Activated effector memory CD4-positive, alpha-beta T cell treated with Interleukin-2 at 50 U/mL for 16 hours (primary cell): ENCODE results near the gene CDKN2A.

ENCODE experiments used
- DNase-seq: peaks from one replicate; pipeline ENCODE4 v3.0.0-alpha.2; 2020

CDKN2A gene

DNA sequence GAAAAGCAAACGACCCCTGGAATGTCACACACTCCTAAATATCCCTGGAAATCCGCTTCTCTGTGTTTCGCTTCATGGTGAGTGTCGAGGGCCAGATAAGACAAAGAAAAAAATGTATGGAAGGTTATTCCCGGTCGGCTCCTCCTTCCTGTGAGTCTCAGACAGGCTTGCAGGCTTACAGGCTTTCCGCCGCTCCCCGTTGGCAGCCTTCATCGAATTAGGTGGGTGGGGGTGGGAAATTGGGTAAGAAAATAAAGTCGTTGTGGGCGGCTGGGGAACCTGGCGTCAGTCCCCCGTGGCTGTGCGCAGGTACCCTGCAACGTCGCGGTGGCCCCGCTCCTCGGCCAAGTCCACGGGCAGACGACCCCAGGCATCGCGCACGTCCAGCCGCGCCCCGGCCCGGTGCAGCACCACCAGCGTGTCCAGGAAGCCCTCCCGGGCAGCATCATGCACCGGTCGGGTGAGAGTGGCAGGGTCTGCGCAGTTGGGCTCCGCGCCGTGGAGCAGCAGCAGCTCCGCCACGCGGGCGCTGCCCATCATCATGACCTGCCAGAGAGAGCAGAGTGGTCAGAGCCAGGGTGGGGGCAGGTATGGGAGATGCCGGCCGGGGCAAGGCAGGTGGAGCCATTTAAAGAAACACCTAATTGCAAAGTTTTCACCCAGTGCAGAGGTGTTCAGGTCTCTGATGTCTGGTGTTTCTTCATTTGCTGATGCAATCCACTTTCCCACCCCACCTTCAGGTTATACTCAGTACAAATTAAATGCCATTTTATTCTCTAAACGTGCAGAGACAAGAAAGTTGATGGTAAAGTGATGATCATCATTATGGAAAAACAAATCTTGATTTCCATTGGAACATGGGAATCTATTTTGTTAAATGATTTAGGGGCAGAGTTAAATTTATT, 11.8 kb upstream of the CDKN2A start:
- DNase-seq, result no peak

GRCh38 chr9:22005021-22005701, 11.0 kb upstream of the CDKN2A start:
- DNase-seq, result no peak

GRCh38 chr9:22002038-22002437, 7.8 kb upstream of the CDKN2A start:
- DNase-seq, result no peak

- no peak for DNase-seq
Measured at GRCh38 chr9:21998026-21998425, 3.8 kb upstream of the CDKN2A start.

DNA sequence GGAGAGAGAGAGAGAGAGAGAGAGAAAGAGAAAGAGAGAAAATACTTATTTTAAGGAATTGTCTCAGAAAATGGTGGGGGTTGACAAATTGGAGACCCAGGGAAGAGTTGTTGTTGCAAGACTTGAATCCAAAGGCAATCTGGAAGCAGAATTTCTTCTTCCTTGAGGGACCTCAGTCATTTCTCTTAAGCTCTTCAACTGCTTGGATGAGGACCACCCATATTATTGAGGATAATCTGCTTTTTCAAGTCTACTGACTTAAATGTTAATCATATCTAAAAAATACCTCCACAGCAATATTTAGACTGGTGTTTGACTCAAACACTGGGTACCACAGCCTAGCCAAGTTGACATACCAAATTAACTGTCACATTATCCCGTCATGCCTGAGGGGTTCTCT, 3.3 kb upstream of the CDKN2A start:
- no peak for DNase-seq

DNA sequence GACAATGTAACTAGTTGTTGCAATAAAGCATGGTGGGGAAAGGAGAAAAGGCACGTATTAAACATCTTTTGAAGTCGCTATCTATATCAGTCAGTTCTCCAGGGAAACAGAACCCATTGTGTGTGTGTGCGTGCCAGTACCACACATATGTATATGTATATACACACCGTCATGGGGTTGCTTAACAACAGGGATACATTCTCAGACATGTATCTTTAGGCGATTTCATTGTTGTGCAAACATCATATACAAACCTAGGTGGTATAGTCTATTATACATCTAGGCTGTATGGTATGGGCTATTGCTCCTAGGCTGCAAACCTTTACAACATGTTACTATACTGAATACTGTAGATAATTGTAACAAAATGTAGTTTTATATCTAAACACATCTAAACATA, 2.7 kb upstream of the CDKN2A start:
- DNase-seq, result no peak

GRCh38 chr9:21996438-21996837, 2.2 kb upstream of the CDKN2A start:
- DNase-seq, result no peak

- DNase-seq, result no peak
Measured at GRCh38 chr9:21995666-21996398, 1.6 kb upstream of the CDKN2A start.

GRCh38 chr9:21995006-21995665, 944 bp upstream of the CDKN2A start:
- peak; percentile 72 for DNase-seq

DNA sequence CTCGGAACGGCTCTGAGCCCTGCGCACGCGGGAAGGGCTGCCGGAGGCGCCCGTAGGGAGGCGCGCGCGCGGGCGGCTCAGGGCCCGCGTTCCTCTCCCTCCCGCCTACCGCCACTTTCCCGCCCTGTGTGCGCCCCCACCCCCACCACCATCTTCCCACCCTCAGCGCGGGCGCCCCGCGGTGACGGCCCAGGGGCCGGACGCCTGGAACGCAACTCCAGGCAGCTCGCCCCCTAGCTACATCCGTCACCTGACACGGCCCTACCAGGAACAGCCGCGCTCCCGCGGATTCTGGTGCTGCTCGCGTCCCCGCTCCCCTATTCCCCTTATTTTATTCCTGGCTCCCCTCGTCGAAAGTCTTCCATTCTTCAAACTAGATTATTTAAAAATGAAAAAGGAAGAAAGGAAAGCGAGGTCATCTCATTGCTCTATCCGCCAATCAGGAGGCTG, 389 bp upstream of the CDKN2A start, which contains the start of gene CDKN2B-AS1:
TSS of gene CDKN2B-AS1 (plus strand) at position 236 of the 450 bp plus-strand sequence.
- DNase-seq, result peak; percentile 46

DNA sequence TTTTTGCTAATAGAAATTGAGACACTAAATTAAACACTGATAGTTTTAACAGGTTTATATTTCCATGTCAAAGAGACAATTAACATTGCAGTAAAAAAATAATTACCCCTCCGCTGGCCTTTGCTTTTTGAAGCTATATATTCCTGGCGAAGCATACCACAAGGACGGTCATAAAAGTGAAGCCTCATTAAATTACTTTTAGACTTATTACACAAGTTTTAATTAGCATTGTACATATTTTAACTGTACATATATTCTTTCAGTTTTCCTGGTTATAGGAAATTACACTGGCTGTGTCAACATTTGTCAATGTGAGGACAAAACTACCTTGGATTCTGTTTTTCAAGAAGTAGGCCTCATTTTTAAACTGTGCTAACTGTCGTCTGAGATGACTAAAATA, 1.2 kb downstream of the CDKN2A start:
- DNase-seq, result no peak

- no peak for DNase-seq
Measured at GRCh38 chr9:21991072-21991959, 2.9 kb downstream of the CDKN2A start.

DNA sequence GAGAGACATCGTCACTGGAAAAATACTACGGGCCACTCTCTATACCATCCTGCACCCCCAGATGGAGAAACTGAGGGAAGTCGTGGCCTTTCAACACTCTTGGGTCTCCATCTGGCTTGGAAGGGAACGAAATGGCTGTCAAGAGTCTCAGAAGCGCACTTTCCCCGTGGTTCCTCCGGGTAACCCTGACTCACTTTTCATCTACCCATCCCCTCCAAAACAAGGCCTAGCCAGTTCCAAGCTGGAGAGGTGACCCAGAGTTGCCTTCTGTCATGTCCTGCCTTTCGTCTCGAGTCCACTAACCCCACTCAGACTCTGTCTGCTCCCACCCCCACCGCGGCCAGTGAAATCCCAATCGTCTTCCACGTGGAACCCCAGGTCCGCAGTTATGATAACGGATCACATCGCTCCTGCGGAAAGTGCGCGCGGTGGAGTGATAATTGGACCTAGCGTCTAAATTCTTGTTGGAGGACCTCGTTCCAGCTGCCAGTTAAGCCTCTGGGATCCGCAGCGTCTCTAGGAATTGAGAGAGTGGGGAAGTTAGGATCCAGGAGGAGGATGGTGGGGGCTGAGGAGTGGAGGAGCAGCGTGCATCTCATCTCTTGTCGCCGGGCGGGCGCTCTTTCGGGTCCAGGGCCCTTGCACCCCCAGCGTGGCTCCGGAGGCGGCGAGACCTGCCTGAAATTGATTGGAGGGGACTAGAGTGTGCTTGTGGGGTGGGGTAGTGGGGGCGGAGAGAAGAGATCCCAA, 4.6 kb downstream of the CDKN2A start:
- no peak for DNase-seq

DNA sequence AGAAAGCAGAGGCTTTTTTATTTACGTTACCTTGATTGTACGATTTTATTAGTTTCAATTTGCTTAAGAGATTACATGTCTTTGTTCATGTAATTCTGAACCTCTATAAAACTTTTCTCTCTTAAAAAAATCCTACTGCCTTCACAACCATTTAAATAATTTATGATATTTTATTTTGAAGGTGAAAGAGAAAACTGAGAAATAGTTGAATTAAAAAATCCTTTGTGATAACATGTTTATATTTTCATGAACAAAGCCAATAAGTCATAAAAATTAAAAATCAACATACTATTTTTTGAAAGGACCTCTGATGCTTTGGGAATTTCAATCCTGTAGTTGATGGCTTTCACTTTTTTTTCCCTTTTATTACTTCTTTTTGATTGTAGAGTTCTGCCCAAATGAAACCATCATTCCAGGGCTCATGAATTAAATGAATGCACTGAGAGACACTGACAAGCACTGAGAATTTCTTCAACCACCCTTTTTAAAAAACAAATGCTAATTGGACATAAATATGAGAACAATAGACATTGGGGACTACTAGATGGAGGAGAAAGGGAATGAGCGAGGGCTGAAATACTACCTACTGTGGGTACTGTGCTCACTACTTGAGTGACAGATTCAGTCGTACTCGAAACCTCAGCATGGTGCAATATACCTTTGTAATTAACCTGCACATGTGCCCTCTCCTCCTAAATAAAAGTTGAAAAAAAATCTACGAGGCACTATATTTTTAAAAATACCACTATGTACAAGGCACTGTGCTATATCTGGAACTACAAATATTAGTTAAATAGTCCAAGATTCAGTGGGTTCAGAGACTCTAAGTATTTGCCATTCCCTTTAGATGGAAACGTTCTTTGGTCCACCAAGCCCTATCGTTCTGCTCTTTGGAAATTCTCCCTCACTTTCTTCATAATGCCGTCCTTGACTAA, 5.9 kb downstream of the CDKN2A start:
- no peak for DNase-seq

DNA sequence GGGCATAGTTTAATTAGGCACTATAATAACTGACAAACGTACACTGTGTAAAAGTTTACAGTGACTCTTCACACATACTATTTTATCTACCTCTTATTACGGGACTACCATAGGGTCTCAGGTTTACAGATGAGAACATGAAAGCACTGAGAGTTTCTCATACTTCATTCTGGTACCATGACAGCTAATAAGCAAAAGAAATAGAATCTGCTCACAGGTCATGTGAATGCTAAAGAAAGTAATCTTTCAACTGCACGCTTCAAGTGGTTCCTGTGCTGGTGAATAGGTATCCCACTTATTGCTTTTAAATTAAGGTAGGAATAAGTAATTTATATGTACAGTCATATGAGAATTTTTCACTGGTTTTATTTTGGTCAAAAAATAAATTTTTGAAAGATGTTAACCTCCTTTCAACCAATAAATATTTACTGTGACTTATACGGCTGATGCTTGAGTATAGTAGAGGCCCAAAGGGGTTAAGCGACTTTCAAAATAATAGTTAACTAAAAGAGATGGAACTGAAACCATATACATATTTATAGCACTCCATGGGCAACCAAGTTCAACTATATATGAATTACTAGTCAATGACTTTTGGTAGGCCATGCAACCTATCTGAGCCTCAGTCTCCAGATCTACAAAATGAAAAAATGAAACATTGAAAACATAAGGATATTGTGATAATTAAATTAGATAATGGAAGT, 8.1 kb downstream of the CDKN2A start:
- no peak for DNase-seq

GRCh38 chr9:21984101-21984500, 10.1 kb downstream of the CDKN2A start:
- DNase-seq, result no peak

- DNase-seq, result no peak
Measured at GRCh38 chr9:21983561-21983935, 10.6 kb downstream of the CDKN2A start.

DNA sequence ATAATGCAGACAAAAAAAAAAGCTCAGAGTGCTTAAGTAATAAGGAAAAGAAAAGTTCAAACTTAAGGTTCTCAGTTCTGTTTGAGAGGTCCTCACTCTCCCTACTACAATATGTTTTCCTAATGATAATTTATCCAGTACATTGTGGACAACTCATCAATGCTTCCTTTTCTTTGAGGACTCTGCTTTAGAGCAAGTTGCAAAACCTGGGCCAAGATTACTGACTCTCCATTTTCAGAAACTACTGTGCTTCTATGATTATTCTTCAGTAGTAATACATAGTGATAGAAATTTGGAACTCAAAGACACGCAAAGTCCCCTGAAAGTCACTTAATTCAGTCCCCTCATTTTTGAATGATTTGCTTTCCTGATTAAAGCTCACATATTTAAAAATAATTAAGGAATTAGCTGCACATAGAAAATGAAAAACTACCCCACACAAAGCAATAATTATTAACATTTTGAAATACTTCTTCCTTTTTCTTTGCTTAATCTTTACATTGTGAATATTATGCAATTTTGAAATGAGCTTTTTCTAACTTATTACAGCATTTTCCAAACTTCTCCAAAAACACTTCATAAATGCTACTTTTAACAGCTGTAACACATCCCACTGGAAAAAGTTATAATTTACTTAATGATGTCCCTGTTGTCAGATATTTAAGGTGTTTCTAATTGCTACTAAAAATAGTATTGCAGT, 11.2 kb downstream of the CDKN2A start:
- no peak for DNase-seq

DNA sequence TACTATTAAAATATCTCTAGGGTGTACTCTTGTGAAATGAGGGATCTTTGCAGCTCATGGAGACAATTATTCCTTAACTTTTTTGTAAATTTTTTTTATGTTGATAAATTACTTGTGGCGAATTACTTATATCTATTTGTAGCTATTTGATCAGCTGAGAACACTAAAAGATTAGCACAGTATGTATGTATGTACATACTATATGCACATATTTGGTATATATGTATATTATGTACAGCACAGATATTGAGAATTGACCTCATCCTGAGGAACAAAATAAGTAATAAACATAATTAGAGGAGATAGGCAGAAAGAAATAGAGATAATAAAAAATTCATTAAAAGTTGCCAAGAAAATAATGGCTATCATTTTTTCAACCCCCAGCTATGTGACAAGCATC, 11.8 kb downstream of the CDKN2A start:
- DNase-seq, result no peak
